Airway epithelial cell (primary cell): Measurements from ENCODE around the gene GBP5. TPM values are rescaled to one million over a fixed set of nuclear protein-coding genes. Genes with fewer than 3 reads are reported as not detected.

Source experiments
- total RNA-seq: library from RNA; depleted of rRNA; stranded (reverse); fragments of >200 nt; gene quantifications from 2 replicates; pipeline ENCODE4 v1.2.3, GENCODE V29; 2015

Gene GBP5, protein sequence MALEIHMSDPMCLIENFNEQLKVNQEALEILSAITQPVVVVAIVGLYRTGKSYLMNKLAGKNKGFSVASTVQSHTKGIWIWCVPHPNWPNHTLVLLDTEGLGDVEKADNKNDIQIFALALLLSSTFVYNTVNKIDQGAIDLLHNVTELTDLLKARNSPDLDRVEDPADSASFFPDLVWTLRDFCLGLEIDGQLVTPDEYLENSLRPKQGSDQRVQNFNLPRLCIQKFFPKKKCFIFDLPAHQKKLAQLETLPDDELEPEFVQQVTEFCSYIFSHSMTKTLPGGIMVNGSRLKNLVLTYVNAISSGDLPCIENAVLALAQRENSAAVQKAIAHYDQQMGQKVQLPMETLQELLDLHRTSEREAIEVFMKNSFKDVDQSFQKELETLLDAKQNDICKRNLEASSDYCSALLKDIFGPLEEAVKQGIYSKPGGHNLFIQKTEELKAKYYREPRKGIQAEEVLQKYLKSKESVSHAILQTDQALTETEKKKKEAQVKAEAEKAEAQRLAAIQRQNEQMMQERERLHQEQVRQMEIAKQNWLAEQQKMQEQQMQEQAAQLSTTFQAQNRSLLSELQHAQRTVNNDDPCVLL
- 0.05 and 0.71 TPM in 2 replicates for total RNA-seq

DNA sequence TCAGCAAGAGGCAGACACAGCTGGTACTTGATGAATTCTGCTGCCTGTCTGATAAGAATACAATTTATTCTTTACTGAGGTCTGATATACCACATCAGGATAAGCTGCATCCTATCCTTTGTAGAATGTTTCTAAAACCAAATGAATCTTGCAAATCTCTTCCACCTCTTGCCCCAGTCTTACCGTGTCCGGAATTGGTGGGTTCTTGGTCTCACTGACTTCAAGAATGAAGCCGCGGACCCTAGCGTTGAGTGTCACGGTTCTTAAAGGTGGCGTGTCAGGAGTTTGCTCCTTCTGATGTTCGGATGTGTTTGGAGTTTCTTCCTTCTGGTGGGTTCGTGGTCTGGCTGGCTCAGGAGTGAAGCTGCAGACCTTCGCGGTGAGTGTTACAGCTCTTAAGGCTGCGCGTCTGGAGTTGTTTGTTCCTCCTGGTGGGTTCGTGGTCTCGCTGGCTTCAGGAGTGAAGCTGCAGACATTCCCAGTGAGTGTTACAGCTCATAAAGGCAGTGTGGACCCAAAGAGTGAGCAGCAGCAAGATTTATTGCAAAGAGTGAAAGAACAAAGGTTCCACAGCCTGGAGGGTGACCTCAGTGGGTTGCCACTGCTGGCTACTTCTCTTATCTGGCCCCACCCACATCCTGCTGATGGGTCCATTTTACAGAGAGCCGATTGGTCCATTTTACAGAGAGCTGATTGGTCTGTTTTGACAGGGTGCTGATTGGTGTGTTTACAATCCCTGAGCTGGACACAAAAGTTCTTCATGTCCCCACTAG is at the start of gene GBP5:
TSS of gene GBP5 (minus strand) at position 592 of the 773 bp plus-strand sequence. CDS start 3,305 bp downstream, outside the sequence.

Other genes starting within 250 kb of the GBP5 start
- 23.3 and 25.5 TPM in 2 replicates for gene GBP3, start 250.0 kb downstream of the GBP5 start, total RNA-seq
- 5.1 and 9.0 TPM in 2 replicates for gene GBP1, start 207.7 kb downstream of the GBP5 start, total RNA-seq
- gene GBP2, start 146.7 kb downstream of the GBP5 start, total RNA-seq: 1.6 and 2.2 TPM in 2 replicates
- not detected in 2 replicates for gene GBP7, start 96.9 kb downstream of the GBP5 start, total RNA-seq
- gene GBP4, start 73.9 kb downstream of the GBP5 start, total RNA-seq: 0.07 TPM in 1 of 2 replicates, not detected in the other
- 75.2 and 93.7 TPM in 2 replicates for gene GBP6, start 91.2 kb upstream of the GBP5 start, total RNA-seq